CD4-positive, alpha-beta T cell treated with Interleukin-2 at 100 ng/mL for 4 hours (primary cell): Measurements from ENCODE around the gene PGP.

Experiments used
- DNase-seq: peaks from one replicate; pipeline ENCODE4 v3.0.0-alpha.2; 2020; ENCODE audit warnings: low spot score

The PGP gene

DNA sequence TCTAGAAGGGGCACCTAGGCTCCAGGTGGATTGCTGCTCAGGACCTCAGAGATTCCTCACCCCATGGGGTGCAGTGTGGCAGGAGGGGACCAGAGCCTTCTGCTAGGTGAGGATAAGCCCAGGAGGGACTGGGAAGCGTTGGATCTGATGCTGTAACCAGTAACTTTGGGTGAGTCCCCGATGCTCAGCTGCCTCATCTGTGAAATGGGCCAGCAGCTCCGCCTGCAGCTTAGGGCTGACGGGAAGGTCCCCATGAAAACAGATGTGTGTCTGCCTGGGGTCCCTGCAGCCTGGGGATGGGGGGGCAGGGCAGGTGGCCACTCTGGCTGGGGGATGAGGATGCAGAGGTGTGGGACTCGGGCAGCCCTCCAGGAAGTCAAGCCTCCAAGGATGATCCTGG, 15.5 kb downstream of the PGP start:
- DNase-seq: no peak

DNA sequence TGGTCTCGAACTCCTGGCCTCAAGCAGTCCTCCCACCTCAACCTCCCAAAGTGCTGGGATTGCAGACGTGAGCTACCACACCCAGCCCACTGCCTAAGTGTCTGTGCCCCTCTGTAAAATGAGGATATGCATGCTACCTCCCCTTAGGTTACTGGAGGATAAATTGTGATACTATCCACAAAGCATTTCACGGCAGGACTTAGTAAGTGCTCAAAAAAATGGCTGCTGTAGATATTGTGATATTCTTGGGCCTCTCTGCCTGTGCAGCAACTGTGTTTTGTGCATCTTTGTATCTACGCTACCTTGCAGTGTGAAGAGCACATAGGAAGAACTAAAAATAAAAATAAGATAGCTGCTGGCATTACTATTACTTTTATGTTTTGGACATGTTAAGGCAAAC, 16.4 kb downstream of the PGP start:
- DNase-seq: no peak

- no peak for DNase-seq
These were observed 16.9 kb downstream of the PGP start for GRCh38 chr16:2197765-2198164.

DNA sequence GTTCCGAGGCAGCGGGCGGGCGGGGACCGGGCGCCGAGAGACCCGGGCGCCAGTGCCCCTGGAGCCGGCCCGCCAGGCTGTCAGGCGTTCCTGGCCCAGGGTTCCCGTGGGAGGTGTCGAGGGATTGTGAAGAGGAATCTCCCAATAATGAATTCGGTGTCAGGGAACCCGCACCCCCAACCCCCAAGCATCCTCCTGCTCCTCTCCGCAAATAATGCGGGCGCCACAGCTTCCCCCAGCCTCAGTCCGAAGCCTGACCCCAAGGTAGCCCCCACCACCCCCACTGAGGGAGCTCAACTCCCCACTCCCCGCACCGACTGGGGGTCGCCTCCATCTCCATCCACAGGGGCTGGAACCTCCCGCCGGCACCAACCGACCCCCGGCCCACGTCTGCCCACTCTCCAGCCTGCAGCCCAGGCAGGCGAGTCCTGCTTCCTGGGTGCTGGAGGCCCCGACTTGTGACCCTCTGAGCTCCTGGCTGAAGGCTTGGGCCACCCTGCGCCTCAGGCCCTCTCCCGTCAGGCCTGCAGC, 17.6 kb downstream of the PGP start:
- no peak for DNase-seq

DNA sequence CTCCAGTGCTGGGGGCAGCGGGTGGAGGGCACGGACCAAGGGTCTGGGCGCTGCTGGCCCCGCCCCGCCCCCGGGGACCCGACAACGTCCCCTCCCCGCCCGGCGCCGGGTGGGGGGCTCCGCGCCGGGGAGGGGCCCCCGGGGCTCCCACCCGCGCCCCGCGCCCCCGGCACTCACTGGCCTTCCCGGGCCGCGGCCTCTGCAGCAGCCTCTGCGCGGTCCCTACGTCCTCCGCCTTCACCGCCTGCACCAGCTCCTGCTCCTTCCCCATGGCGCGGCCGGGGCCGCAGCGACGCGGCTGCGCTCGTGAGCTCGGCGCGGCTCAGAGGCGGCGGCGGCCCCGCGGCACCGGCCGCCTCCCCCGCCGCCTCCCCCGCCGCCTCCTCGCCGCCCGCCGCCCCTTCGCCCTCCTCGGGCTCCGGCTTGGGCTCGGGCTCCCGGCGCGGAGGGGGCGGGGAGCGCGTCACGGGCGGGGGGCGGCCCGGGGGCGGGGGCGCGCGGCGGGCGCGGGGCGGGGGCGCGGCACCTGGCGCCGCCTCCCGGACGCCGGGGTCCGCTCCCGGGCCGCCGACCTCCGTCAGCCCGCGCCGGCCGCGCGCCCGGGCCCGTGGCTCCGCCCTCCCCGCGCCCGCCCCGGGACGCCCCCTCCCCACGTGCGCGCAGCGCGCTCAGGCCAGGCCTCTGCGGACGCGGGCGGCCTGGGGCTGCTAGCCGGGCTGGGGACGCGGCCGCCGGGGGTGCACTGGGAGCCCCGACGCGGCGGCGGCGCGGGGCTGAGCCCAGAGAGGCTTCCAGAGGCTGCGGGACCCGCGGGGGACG, 18.3 kb downstream of the PGP start, which contains the start of gene CASKIN1:
Gene CASKIN1 (minus strand): TSS at position 444 of the 819 bp plus-strand sequence. CDS start 173 bp downstream, at position 271.
- DNase-seq: no peak

- DNase-seq: no peak
These were observed 19.1 kb downstream of the PGP start for GRCh38 chr16:2195322-2196161.

DNA sequence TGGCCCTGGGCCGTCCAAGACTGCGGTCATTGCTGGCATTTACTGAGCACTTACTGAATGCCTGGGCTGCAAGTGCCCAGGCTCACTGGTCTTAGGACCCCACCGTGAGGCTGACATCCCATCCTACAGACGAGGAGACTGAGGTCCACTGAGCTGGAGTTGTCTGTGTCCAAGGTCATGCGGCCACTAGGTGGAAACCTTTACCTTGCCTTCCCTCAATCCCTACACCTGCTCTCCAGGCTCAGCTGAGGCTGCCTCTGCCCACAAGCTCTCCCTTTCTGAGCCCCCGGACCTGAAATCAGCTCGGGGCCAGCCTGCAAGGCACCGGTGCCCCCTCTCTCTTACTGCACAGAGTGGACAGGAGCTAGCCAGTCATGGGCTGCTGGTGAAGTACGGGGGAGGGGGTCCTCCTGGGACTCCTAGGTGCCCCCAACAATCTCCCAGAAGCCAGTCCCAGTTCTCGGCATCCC, 19.8 kb downstream of the PGP start:
- DNase-seq: peak; percentile 58

DNA sequence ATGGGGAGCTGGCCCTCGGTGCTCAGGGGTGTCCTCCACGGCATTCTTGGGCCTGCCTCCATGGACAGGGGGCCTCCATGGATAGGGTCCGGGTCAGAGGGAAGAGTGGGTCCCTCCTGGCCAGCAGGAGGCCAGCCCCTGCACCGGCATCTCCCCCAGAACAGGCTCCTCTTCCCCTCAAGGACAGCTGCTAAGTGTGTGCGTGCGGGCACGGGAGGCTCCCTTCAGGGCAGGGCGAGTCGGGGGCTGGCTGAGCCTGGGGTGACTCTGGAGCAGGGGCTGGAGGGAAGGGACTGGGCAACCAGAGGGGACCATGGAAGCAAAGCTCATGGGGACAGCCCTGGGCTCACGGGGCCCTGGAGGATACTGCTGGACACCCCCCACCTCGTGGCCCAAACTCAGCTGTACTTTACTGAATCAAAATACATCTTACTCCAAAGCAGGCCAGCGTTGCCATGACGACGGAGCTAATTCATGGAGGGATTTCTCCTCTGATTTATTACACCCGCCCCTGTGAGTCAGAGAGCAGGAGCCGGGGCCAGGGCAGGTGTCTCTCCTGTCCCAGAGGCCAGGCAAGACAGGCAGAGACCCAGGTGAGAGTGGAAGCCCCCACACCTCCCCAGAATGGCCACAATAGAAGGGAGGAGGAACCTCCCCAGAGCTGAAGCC, 20.3 kb downstream of the PGP start:
- no peak for DNase-seq

DNA sequence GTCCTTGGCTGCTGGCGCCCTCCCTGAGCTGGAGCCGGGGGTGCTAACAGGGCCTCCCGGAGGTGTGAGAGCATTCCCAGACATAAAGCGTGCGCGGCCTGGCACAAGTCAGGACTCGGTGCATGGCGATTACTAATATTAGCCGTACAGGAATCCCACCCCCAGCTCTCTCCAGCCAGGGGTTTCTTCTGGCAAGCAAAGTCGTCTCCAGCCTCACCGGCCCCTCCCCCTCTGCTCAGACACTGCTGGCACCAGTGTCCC, 23.3 kb downstream of the PGP start:
- no peak for DNase-seq

DNA sequence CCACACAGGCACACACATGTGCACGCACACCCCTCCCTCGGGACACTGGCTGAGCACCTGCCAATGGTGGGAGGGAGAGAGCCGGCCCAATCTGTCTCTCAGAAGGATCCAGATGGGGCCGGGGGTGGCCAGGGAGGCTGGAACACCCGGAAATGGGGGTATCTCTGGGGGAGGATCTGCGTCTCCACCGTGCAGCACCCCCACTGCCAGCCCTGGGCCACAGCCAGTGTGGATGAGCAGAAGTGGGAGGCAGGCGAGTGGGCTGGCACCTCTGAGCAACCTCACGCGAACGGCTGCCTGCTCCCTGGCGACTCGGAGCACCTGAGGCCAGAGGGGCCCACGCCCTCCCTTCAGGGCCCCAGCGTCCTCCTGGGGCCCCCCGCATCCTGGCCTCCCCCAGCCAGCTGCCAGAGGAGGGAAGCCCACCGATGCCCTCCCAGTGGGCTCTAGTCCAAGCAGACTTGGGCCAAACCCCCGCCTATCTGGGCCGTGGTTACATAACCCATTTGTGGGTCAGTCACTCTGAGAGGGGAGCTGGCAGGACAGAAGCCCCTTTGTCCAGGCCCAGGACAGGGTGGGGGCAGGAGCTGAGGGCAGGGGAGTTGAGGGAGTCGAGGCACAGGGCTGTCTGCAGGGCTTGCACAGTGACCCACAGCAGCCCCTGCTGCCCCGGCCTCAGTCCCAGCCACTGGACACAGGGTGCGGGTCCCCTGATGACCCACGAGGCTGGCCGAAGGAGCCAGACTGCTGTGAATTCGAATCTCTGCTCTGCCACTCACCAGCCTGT, 23.8 kb downstream of the PGP start:
- no peak for DNase-seq

DNA sequence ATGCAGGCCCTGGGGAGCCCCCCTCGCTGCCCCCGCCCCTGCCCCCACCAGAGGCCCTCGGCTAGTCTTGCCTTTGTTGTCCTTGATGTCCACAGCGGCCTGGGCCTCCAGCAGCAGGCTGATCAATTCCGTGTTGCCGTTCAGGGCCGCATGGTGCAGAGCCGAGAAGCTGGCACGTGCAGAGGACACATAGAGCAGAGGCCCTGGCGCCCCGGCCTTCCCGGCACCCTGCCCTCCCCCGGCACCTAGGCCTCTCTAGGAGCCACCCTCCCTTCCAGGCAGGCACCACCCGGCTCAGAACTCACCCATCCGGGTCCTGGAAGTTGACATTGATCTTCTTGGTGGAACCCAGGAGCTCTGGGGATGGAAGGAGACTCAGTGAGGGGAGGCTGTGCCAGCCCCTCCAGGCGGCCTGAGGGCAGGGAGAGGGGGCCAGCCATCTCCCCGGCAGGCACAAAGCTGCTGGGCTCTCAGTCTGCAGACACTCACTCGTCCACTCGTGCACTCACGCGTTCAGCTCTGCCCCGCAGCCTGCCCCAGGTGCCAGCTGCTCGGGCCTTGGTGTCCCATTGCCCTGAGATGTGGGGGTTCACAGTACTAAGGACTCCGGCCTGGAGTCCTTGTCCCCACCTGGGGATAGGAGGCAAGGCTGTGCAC, 24.5 kb downstream of the PGP start:
- DNase-seq: no peak

- no peak for DNase-seq
These were observed 25.3 kb downstream of the PGP start for GRCh38 chr16:2189252-2189893.

- DNase-seq: no peak
These were observed 26.2 kb downstream of the PGP start for GRCh38 chr16:2188395-2188794.

DNA sequence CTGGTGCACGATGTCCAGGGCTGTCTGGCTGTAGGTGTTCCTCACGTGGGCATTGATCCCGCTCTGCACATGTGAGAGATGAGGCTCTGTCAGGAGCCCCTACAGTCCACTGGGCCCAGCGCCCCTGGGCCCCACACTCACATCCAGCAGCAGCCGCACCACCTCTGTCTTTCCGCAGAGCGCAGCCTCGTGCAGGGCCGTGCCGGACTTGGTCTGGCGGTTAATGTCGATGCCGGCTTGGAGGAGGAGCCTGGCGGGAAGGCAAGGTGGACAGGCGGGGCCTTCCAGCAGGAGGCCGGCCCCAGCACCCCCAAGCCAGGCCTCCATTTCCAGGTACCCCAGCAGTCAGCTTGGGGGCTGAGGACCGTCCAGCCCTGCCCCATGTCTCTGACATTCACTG, 27.4 kb downstream of the PGP start:
- DNase-seq: no peak

GRCh38 chr16:2186505-2186904, 28.1 kb downstream of the PGP start:
- no peak for DNase-seq

DNA sequence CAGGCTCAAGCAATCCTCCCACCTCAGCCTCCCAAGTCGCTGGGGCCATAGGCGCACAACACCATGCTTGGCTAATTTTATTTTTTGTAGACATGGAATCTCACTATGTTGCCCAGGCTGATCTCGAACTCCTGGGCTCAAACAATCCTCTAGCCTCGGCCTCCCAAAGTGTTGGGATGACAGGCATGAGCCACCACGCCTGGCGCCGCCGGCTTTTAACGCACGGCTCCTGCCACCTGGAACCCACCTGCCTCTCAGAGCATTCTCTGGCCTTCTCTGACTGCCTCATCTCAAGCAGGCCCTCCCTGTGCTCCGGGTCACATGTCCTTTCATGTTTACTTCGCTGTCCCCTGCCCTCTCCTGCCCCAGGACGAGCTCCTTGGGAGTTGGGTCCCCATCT, 28.6 kb downstream of the PGP start:
- DNase-seq: no peak

GRCh38 chr16:2184962-2185361, 29.7 kb downstream of the PGP start:
- no peak for DNase-seq

DNA sequence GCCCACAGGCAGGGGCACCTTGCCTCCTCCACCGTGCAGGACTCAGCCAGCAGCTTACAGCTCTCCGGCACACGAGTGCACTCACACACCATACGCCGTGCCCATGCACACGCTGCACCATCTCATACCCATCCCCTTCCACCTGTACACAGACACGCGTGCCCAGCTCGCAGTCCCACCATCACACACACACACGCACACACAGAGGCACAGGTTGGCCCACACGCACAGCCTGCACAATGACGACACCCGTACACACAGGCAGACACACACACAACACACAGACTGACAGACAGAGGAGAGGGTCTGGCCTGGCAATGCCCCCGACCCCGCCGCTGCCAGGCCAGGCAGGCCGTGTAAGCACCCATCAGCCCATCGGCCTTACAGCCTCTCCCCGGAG, 30.3 kb downstream of the PGP start:
- DNase-seq: no peak

GRCh38 chr16:2183671-2184070, 31.0 kb downstream of the PGP start:
- no peak for DNase-seq

DNA sequence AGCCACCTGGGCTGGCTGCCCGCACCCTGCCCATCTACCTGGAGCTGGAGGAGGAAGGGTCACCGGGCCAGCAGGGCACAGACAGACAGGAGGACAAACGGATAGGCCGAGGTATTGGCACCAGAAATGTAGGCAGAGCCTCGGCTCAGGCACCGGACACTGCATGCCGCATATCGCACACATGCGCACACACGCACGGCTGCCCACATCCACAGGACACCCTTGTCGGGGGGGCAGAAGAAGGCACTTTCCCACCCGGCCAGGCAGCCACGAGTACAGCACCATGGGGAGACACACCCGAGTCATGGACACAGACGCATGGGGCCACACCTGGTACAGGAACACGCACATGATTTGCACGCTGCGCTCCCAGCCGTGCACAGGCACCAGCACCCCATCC, 32.7 kb downstream of the PGP start:
- DNase-seq: no peak
